Activated naive CD4-positive, alpha-beta T cell (primary cell): ENCODE results near the gene ABHD1.

Experiments used
- DNase-seq, 4 experiments: peaks; one replicate each; lab custom pipeline; 2025; lab: John Stamatoyannopoulos, UW

The ABHD1 gene

DNA sequence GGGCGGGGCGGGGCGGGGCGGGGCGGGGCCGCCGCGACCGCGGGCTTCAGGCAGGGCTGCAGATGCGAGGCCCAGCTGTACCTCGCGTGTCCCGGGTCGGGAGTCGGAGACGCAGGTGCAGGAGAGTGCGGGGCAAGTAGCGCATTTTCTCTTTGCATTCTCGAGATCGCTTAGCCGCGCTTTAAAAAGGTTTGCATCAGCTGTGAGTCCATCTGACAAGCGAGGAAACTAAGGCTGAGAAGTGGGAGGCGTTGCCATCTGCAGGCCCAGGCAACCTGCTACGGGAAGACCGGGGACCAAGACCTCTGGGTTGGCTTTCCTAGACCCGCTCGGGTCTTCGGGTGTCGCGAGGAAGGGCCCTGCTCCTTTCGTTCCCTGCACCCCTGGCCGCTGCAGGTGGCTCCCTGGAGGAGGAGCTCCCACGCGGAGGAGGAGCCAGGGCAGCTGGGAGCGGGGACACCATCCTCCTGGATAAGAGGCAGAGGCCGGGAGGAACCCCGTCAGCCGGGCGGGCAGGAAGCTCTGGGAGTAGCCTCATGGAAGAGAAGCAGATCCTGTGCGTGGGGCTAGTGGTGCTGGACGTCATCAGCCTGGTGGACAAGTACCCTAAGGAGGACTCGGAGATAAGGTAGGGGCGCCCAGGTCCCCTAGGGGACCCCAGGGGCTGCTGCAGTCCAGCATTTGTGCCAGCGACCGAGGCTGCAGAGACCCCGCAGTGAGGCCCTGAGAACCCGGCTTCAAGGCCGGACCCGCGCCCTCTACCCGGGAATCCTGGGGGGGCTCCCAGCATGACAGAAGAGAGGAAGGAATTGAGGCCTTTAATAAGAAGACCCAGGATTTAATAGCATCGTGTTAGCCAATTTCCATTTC, 36.7 kb upstream of the ABHD1 start, which contains the start of gene KHK:
TSS of gene KHK (plus strand) at position 49 of the 870 bp plus-strand sequence. CDS start at position 537, 488 bp downstream.
- no peak for DNase-seq

DNA sequence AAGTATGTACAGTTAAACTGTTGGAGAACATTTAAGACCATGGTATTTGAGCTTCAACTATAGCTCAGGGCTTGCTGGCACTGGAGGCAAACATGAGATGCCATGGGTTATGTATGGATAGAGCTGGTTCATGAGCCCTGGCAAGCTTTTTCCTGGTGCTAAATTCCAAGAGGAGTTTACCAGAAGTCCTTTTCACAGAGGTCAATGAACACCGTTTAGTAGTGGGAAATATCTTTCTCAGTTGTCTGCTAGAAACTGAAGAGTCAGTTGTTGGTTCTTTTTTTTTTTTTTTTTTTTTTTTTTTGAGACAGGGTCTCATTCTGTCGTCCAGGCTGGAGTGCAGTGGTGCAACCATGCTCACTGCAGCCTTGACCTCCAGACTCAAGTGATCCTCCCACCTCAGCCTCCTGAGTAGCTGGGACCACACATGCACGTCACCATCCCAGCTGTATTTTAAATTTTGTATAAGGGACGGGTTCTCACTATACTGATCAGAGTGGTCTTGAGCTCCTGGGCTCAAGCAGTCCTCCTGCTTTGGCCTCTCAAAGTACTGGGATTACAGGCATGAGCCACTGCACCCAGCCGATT, 35.7 kb upstream of the ABHD1 start:
- no peak for DNase-seq

GRCh38 chr2:27088634-27089033, 35.0 kb upstream of the ABHD1 start:
- no peak for DNase-seq

DNA sequence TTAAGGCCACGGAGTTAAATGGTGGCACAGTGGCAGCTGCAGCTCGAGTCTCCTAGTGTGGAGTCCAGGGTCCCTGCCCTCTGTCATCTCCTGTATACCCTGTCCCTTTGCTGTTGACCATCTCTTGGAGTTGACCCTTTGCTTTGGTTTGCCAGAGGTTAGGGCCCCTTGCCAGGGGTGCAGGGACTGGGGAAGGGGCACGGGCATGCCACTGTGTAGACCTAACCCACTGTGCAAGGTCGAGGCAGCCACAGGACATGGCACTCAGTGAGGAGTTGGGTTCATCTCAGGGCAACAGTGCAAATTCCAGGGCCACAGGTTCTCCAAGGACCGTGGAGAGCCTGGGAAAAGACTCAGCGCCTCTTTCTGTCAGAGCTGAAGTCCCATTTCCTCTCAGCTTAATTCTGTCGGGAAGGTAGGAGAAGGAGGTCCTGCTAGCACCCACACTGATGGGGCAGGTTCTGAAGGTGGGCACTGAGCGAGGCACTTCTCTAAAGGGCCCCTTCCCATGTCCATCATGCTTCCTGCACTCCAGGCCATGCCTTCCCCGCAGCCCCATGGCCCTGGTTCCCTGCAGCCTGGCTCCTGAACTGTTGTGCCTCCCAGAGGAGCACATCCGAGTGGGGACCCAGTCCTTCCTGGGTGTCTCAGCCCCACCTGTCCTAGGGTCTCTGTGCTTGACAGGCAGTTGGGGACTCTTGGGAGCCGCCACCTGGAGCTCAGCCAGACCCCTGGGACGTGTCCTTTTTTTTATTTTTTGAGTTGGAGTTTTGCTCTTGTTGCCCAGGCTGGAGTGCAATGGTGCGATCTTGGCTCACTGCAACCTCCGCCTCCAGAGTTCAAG, 34.3 kb upstream of the ABHD1 start:
- DNase-seq = no peak

- DNase-seq = no peak
Observed at GRCh38 chr2:27091746-27092695, 31.6 kb upstream of the ABHD1 start.

DNA sequence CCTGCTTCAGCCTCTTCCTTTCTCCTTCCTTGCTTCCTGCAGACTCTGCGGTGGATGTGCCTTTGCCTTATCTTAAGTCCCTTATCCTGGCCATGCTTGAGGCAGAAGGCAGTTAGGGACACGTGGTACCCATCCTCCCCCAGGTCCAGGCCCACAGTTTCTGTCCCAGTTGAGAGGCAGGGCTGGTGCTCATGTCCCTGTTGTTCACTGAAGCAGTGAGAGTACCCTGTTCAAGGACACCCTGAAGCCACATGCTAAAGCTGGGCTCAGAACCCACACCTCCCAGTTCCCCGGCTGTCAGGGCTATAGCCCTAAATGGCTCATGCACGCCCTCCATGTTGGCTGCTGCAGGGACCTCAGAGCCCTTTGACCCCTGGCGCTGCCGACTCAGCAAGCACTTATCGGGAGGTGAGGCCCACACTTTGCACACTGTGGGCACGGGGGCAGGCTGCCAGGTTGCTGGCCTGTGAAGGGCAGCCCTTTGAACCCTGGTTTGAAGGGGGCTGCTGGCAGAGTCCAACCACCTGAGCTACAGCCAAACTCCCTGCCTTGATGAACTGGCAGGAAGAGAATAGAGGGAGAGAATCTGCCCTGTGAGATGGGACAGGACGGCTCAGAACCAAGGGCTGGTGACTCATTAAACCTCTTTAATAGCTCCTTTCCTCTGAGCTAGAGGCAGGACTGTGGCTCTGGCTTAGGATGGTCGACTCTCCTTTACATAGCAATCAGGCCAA, 30.8 kb upstream of the ABHD1 start:
- DNase-seq = no peak

DNA sequence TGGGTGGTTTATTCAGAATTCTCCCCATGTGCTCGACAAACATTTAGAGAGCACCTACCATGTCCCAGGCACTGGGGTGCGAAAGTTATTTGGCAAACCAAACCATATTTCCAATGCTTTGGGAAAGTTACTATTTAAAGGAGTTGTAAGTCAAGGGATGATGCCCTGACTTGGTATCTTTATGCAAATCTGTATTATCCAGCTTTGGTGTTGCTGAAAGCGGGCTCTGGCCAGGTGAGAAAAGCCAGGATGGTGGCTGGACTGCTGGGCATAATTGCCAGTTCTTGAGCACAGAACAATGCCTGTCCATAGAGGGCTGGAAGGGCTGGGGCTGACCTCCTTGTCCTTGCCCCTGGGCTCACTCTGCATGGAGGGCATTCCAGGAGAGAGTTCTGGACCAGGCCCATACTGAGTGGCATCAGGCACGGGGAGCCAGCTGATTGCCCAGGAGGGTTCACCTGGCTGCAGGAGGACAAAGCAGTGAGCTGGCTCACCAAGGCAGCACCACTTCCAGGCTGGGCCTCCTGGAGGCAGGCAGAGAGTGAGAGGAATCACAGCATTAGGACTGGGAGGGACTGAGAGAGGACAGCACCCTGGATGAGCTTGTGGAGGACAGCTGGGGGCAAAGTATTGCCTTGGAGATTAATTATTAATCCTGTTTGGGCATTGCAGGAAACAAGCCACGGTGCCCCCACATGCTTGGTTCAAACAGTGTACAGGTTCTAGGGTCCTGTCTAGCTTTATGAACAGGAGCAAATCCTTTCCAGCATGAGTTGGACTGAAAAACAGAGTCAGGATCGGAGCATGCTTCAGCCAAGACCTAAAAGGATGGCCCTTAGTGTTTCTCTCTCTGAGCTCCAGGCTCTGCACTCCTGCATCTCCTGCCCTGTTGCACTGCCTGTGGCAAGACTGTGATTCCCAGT, 29.9 kb upstream of the ABHD1 start:
- no peak for DNase-seq

DNA sequence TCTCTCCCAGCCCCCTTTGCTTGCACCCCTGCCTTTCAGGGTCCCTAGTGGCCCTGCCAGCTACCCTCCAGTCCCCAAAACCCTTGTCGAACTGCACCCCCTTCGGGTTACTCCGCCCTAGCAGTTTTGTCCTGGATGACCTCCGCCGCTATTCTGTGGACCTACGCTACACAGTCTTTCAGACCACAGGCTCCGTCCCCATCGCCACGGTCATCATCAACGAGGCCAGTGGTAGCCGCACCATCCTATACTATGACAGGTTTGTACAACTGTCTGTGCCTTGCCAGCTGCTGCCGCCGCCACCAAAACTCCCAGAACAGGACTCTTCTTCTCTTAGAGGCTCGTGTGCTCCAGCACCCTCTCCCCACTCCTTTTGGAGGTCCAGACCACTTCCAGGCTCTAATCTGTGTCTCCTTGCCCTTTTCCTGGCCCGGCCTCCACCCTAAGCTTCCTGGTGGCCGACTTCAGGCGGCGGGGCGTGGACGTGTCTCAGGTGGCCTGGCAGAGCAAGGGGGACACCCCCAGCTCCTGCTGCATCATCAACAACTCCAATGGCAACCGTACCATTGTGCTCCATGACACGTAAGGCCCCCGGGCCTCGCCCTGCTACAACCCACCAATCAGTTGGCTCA, 29.1 kb upstream of the ABHD1 start:
- DNase-seq = no peak

DNA sequence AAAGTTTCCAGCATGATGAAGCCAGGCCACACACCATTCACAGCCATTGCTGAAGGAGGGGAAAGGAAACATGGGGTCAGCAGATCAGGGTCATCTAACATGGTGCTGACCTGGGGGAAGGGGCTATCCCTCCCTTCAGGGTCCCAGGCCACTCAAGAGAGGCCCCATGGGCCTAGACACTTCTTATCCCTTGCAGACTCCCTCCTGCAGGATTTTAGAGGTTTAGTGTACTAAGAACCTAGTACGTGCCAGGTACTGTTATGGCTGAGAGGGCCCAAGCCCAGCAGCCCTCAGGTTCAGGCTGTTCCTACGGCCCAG, 28.2 kb upstream of the ABHD1 start:
- no peak for DNase-seq

DNA sequence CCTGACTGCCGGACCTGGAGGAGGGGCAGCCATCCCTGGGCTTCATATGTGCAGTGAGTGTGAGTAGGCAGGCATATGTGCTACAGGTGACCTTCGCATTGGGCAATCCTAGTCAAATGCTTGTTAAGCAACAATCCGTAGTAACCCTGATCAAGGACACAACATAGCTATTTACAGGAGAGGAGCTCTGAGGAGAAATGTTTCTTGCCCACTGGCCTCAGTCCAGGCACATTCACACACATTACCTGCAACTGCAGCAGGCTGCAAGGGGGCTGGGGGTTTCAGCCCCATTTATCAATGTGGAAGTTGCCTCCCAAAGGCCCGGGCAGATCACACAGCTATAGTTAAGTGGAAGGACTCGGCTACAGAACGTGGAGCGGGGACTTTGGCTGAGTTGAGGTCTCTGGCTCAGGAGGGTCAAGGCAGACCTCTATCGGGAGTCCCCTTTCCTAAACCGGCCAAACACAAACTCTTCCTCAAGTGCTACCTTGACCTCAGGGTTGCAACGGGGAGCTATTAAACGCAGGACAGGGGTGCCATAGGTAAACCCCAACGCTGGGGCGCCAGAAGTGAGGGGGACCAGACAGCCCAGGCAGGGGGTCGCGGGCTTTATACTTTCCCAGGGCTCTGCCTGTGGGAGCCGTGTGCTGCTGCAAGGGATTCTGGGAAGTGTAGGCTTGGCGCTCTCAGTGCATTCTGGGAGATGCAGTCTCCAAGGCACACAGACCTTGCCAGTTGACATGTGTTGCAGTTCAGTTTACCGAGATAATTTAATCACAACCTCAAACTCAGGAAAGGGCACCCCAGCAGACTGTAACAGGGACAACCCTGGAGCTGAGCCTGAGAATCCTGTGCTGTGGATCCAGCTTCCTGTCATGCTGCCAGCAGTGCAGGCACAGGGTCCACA, 27.6 kb upstream of the ABHD1 start:
- DNase-seq = peak in 1 of 4 experiments; percentile 13

GRCh38 chr2:27096748-27097297, 26.8 kb upstream of the ABHD1 start:
- no peak for DNase-seq

DNA sequence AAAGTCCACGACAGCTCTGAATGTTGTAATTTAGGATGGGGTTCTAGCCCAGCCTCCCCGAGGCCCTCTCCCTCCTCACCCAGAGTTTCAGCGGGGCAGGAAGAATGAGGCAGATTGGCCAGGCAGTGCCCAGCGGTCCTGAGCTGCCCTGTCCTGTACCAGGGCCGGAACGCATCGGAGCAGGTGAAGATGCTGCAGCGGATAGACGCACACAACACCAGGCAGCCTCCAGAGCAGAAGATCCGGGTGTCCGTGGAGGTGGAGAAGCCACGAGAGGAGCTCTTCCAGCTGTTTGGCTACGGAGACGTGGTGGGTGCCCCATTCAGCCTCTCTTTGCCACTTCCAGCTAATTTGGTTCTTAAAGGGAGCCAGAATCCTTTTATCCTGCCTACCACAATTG, 26.3 kb upstream of the ABHD1 start:
- DNase-seq = no peak

GRCh38 chr2:27099334-27099955, 24.2 kb upstream of the ABHD1 start:
- no peak for DNase-seq

GRCh38 chr2:27100036-27100435, 23.6 kb upstream of the ABHD1 start:
- no peak for DNase-seq

DNA sequence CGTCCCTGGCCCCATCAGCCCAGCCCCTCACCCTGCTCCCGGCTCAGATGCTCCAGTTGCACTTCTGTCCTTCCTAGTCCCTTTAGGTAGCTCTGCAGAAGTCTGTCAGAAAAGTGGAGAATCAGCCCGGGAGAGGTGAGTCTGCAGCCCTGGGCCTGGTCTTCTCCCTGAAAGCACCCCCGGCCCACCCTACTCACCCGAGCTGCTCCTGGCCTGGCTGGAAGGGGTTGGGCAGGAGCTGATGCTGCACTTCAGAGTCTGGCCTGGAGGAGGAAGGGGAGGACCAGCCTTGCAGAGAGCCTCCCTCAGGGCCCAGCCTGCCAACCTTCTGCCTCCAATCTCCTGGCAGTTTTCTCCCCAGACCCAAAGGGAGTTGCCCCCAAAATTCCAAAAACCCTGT, 21.3 kb upstream of the ABHD1 start:
- DNase-seq = no peak

DNA sequence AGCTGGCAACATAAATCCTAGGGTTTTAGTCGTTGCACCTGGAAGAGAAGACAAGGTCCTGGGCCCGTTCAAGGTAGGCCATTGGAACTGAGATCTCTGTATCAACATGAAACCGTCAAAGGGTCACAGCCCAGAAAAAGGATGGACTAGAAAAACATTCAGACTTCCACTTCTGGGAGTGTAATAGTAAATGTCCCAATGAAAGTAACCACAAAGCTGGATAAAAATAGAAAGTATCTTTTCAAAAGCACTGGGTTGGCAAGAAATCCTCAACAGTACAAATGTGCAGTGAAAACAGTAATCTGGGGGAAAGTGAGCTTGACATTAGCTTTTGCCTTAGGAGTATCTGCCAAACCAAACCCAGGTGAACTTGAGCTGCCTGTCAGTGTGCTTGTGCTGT, 17.6 kb upstream of the ABHD1 start:
- DNase-seq = no peak

DNA sequence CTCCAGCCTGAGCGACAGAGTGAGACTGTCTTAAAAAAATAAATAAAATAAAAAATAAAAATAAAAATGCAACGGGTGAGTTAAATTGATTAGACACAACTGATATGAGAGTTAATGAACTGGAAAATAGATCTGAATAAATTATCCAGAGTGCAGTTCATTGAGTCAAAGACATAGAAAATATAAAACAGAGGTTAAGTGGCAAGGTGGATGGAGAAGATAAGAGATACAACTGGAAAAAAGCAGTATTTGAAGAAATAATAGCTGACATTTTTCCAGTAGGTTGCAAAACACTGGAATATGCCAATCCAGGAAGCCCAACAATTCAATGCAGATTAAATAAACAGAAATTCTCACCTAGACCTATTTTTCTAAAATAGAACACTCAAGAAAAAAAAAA, 15.4 kb upstream of the ABHD1 start:
- DNase-seq = no peak

GRCh38 chr2:27109083-27109482, 14.5 kb upstream of the ABHD1 start:
- DNase-seq = no peak
